ENCODE data around the gene ADAMTS17.

Gene ADAMTS17

DNA sequence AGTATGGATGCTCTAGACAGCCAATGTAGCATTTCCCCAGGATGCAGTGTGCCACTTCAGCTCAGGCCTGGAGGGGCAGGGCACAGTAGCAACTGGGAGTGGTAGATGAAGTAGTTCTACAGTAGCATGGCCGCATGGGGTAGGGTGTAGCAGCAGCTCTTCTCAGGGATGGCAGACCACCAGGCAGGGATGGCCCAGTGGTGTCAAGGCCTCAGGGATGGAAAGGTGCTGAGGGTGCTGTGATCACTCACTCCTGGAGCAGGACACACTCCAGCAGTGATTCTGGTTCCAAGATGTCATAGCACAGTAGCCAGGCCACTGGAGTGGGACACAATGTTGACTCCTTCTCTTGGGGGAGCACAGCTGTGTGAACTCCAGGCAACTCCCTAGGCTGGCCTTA lies 397.6 kb downstream of the ADAMTS17 start:
- Histone ChIP-seq H3K4me3 (ENCODE audit: low read depth in 1 of 2, low read length in 2 of 2) (no peak overlapping the region), H4K20me1 (ENCODE audit: insufficient read depth, low read length) (no peaks in the 10 kb centered on the region), H3K36me3 (ENCODE audit: insufficient read depth, low read length) (no peaks in the 10 kb centered on the region), H2AFZ (ENCODE audit: low read depth, low read length) (no peak overlapping the region), H3K27me3 (ENCODE audit: insufficient read depth, low read length, poor library complexity) (no peaks in the 10 kb centered on the region), H3K9ac (ENCODE audit: low read depth, low read length) (no peak overlapping the region), H3K27ac (ENCODE audit: low read length) (no peak overlapping the region), H3K79me2 (ENCODE audit: insufficient read depth, low read length) (no peaks in the 10 kb centered on the region), H3K9me3 (ENCODE audit: insufficient read depth, low read length, severe bottlenecking) (peaks cover 17% of the 10 kb centered on the region), H3K4me1 (ENCODE audit: insufficient read depth, low read length) (no peaks in the 10 kb centered on the region), H3K4me2 (ENCODE audit: insufficient read depth, low read length) (no peak overlapping the region)
- ATAC-seq (ENCODE audit: insufficient read depth, low read depth) = no peak
- no peak for DNase-seq
- TF ChIP-seq CTCF (IDR thresholded peaks at IDR 0.05; ENCODE audit: borderline replicate concordance, extremely low read depth, low read length, poor library complexity, severe bottlenecking) (no peak), EZH2 (IDR thresholded peaks at IDR 0.05; ENCODE audit: borderline replicate concordance, low read depth, low read length, severe bottlenecking) (no peak)

- peaks cover 17% of the 10 kb centered on the region for H3K9me3 ChIP-seq (ENCODE audit: insufficient read depth, low read length, severe bottlenecking)
- no peak for ATAC-seq (ENCODE audit: insufficient read depth, low read depth)
- DNase-seq = no peak
Measured at GRCh38 chr15:99943466-99943865, 398.3 kb downstream of the ADAMTS17 start.

GRCh38 chr15:99932676-99933402 lies 408.9 kb downstream of the ADAMTS17 start:
- H3K79me2 ChIP-seq (ENCODE audit: insufficient read depth, low read length) = no peaks in the 10 kb centered on the region
- TF ChIP-seq EZH2 (IDR thresholded peaks at IDR 0.05; ENCODE audit: borderline replicate concordance, low read depth, low read length, severe bottlenecking) = no peak
- no peak for TF ChIP-seq CTCF (IDR thresholded peaks at IDR 0.05; ENCODE audit: borderline replicate concordance, extremely low read depth, low read length, poor library complexity, severe bottlenecking)
- no peak overlapping the region for H3K27ac ChIP-seq (ENCODE audit: low read length)
- no peaks in the 10 kb centered on the region for H4K20me1 ChIP-seq (ENCODE audit: insufficient read depth, low read length)
- H2AFZ ChIP-seq (ENCODE audit: low read depth, low read length) = no peak overlapping the region
- H3K4me1 ChIP-seq (ENCODE audit: insufficient read depth, low read length) = no peaks in the 10 kb centered on the region
- H3K9me3 ChIP-seq (ENCODE audit: insufficient read depth, low read length, severe bottlenecking) = no peaks in the 10 kb centered on the region
- H3K27me3 ChIP-seq (ENCODE audit: insufficient read depth, low read length, poor library complexity) = no peaks in the 10 kb centered on the region
- ATAC-seq (ENCODE audit: insufficient read depth, low read depth) (no peak), DNase-seq (no peak)
- H3K36me3 ChIP-seq (ENCODE audit: insufficient read depth, low read length) = no peaks in the 10 kb centered on the region
- no peak overlapping the region for H3K4me2 ChIP-seq (ENCODE audit: insufficient read depth, low read length)
- no peak overlapping the region for H3K9ac ChIP-seq (ENCODE audit: low read depth, low read length)
- no peak overlapping the region for H3K4me3 ChIP-seq (ENCODE audit: low read depth in 1 of 2, low read length in 2 of 2)

More at GRCh38 chr15:99943466-99943865, 398.3 kb downstream of the ADAMTS17 start:
- H3K36me3 ChIP-seq (ENCODE audit: insufficient read depth, low read length) = no peaks in the 10 kb centered on the region
- no peak overlapping the region for H3K27ac ChIP-seq (ENCODE audit: low read length)
- no peaks in the 10 kb centered on the region for H3K79me2 ChIP-seq (ENCODE audit: insufficient read depth, low read length)
- H3K9ac ChIP-seq (ENCODE audit: low read depth, low read length) = no peak overlapping the region
- H3K4me2 ChIP-seq (ENCODE audit: insufficient read depth, low read length) = no peak overlapping the region
- H4K20me1 ChIP-seq (ENCODE audit: insufficient read depth, low read length) = no peaks in the 10 kb centered on the region
- H2AFZ ChIP-seq (ENCODE audit: low read depth, low read length) = no peak overlapping the region
- no peaks in the 10 kb centered on the region for H3K27me3 ChIP-seq (ENCODE audit: insufficient read depth, low read length, poor library complexity)
- H3K4me1 ChIP-seq (ENCODE audit: insufficient read depth, low read length) = no peaks in the 10 kb centered on the region
- no peak for TF ChIP-seq CTCF (IDR thresholded peaks at IDR 0.05; ENCODE audit: borderline replicate concordance, extremely low read depth, low read length, poor library complexity, severe bottlenecking)
- TF ChIP-seq EZH2 (IDR thresholded peaks at IDR 0.05; ENCODE audit: borderline replicate concordance, low read depth, low read length, severe bottlenecking) = no peak
- no peak overlapping the region for H3K4me3 ChIP-seq (ENCODE audit: low read depth in 1 of 2, low read length in 2 of 2)
